HG02623 (cell line): ENCODE data around the gene UBN1.
"Not testable (repeated sequence)": the region's sequence is repeated elsewhere in the genome, so short reads cannot be mapped to it uniquely, and the experiment has no call there.

Source experiments
- ATAC-seq: cut with Tn5 transposase; IDR thresholded peaks from one replicate; pipeline ENCODE4 v1.9.1; 2021; ENCODE audit warnings: moderate library complexity; ENCODE audit not compliant: unreplicated experiment

Gene UBN1

GRCh38 chr16:4925293-4925607, 78.0 kb downstream of the UBN1 start:
- ATAC-seq = no peak

GRCh38 chr16:4925791-4926190, 78.5 kb downstream of the UBN1 start:
- ATAC-seq = no peak

GRCh38 chr16:4926928-4927327, 79.6 kb downstream of the UBN1 start:
- ATAC-seq = no peak

GRCh38 chr16:4927661-4928060, 80.4 kb downstream of the UBN1 start:
- ATAC-seq = no peak

GRCh38 chr16:4928227-4928626, 80.9 kb downstream of the UBN1 start:
- no peak for ATAC-seq

GRCh38 chr16:4929619-4930018, 82.3 kb downstream of the UBN1 start:
- not testable (repeated sequence) for ATAC-seq

- ATAC-seq = no peak
Observed at GRCh38 chr16:4931381-4931780, 84.1 kb downstream of the UBN1 start.
